ENCODE data around the gene MAST3.

- no peak for TF ChIP-seq GTF2I (CRISPR knock-in tag; conservative IDR thresholded peaks at IDR 0.05)
- TF ChIP-seq CTCF (IDR thresholded peaks at IDR 0.05), result no peak
- TF ChIP-seq GABPB1 (CRISPR knock-in tag; IDR thresholded peaks at IDR 0.05), result no peak
- no peak for TF ChIP-seq CBFB (CRISPR knock-in tag; IDR thresholded peaks at IDR 0.05; ENCODE audit: low read depth)
- TF ChIP-seq NR3C1 (CRISPR knock-in tag; conservative IDR thresholded peaks at IDR 0.05; ENCODE audit: low read depth), result no peak
- TF ChIP-seq ZNF512 (CRISPR knock-in tag; IDR thresholded peaks at IDR 0.05; ENCODE audit: borderline replicate concordance), result no peak
- TF ChIP-seq MAX (CRISPR knock-in tag; IDR thresholded peaks at IDR 0.05), result no peak
- TF ChIP-seq ATF2 (CRISPR knock-in tag; IDR thresholded peaks at IDR 0.05; ENCODE audit: borderline replicate concordance, low read depth), result no peak
- no peak for TF ChIP-seq JUN (CRISPR knock-in tag; IDR thresholded peaks at IDR 0.05)
Measured at GRCh38 chr19:18131841-18132596, 34.4 kb downstream of the MAST3 start.

Data from WTC11 (cell line).